HepG2 (cell line): Measurements from ENCODE around the gene C1QTNF3. TPM values are rescaled to one million over a fixed set of nuclear protein-coding genes. Genes with fewer than 3 reads are reported as not detected.
A peak's percentile ranks its signal among the peaks of the same experiment; 100 is the strongest.

ENCODE experiments used
- ATF1 ChIP-seq: IDR thresholded peaks from 2 replicates; pipeline ENCODE4 v1.6.1; 2016; ENCODE audit warnings: mild to moderate bottlenecking, control low read depth
- BCL6 ChIP-seq: IDR thresholded peaks from 2 replicates; pipeline ENCODE4 v1.6.1; 2016; ENCODE audit warnings: missing genetic modification reagents, missing compliant biosample characterization
- CBFB ChIP-seq: sonication (generic); formaldehyde crosslinking; IDR thresholded peaks from 2 replicates; pipeline ENCODE4 v1.4.0; 2020; ENCODE audit warnings: missing genetic modification reagents
- DMTF1 ChIP-seq: sonication (generic); formaldehyde crosslinking; IDR thresholded peaks from 2 replicates; pipeline ENCODE4 v1.4.0; 2020; ENCODE audit warnings: mild to moderate bottlenecking, missing genetic modification reagents
- FOXP1 ChIP-seq, 2 experiments: fragments of 450-650 bp in 1 of 2; IDR thresholded peaks; 2 replicates each; pipeline ENCODE4 v1.6.1; 2017 to 2018; ENCODE audit warnings: antibody characterized with exemption in 1 of 2
- GATA4 ChIP-seq: sonication (generic); IDR thresholded peaks from 2 replicates; pipeline ENCODE4 v1.6.1; 2016; ENCODE audit warnings: antibody characterized with exemption, low read depth, borderline replicate concordance
- GTF2F1 ChIP-seq: fragments of 150-350 bp; IDR thresholded peaks from 2 replicates; pipeline ENCODE4 v1.6.1; 2014; ENCODE audit warnings: low read length
- KLF9 ChIP-seq: IDR thresholded peaks from 2 replicates; pipeline ENCODE4 v1.6.1; 2016; ENCODE audit warnings: low read depth
- MBD4 ChIP-seq: IDR thresholded peaks from 2 replicates; pipeline ENCODE4 v1.6.1; 2012; ENCODE audit warnings: low read length, inconsistent platforms, borderline replicate concordance
- MED1 ChIP-seq: sonication (generic); formaldehyde crosslinking; IDR thresholded peaks from 2 replicates; pipeline ENCODE4 v1.4.0; 2020; ENCODE audit warnings: missing genetic modification reagents
- MLXIP ChIP-seq: sonication (generic); formaldehyde crosslinking; IDR thresholded peaks from 2 replicates; pipeline ENCODE4 v1.9.0; 2021; ENCODE audit warnings: missing genetic modification reagents, borderline replicate concordance
- NR0B2 ChIP-seq: sonication (generic); formaldehyde crosslinking; IDR thresholded peaks from 2 replicates; pipeline ENCODE4 v1.4.0; 2020; ENCODE audit warnings: mild to moderate bottlenecking, missing genetic modification reagents
- PPARG ChIP-seq: conservative IDR thresholded peaks from 2 replicates; pipeline ENCODE4 v1.6.1; 2016; ENCODE audit warnings: missing biosample characterization, missing genetic modification reagents
- RFX3 ChIP-seq: IDR thresholded peaks from 2 replicates; pipeline ENCODE4 v1.6.1; 2016; ENCODE audit warnings: missing biosample characterization, missing genetic modification reagents
- RORA ChIP-seq: sonication (generic); formaldehyde crosslinking; IDR thresholded peaks from 2 replicates; pipeline ENCODE4 v1.5.0; 2020; ENCODE audit warnings: mild to moderate bottlenecking, missing genetic modification reagents, moderate library complexity
- SP140L ChIP-seq: sonication (generic); formaldehyde crosslinking; IDR thresholded peaks from 2 replicates; pipeline ENCODE4 v1.4.0; 2020; ENCODE audit warnings: missing genetic modification reagents, borderline replicate concordance
- SYNCRIP ChIP-seq: fragments of 200-400 bp; formaldehyde crosslinking; IDR thresholded peaks from 2 replicates; pipeline ENCODE4 v1.6.1; 2018; ENCODE audit warnings: mild to moderate bottlenecking, low read depth, low read length; ENCODE audit not compliant: insufficient read depth
- TARDBP ChIP-seq: sonication (generic); formaldehyde crosslinking; IDR thresholded peaks from 2 replicates; pipeline ENCODE4 v1.8.0; 2022; ENCODE audit warnings: mild to moderate bottlenecking, missing genetic modification reagents
- TCF7 ChIP-seq: sonication (generic); IDR thresholded peaks from 2 replicates; pipeline ENCODE4 v1.6.1; 2016; ENCODE audit warnings: antibody characterized with exemption, low read depth
- ZNF383 ChIP-seq: sonication (generic); formaldehyde crosslinking; IDR thresholded peaks from 2 replicates; pipeline ENCODE4 v1.4.0; 2020; ENCODE audit warnings: missing genetic modification reagents, mild to moderate bottlenecking, borderline replicate concordance
- ZNF660 ChIP-seq: sonication (generic); formaldehyde crosslinking; IDR thresholded peaks from 2 replicates; pipeline ENCODE4 v1.5.1; 2020; ENCODE audit warnings: mild to moderate bottlenecking, low read depth, missing genetic modification reagents, borderline replicate concordance
- ZNF7 ChIP-seq: IDR thresholded peaks from 2 replicates; pipeline ENCODE4 v1.6.1; 2016; ENCODE audit warnings: missing biosample characterization, missing genetic modification reagents
- ZNF770 ChIP-seq: sonication (generic); formaldehyde crosslinking; IDR thresholded peaks from 2 replicates; pipeline ENCODE4 v1.5.0; 2020; ENCODE audit warnings: mild to moderate bottlenecking, missing genetic modification reagents
- ZNF788 ChIP-seq: sonication (generic); formaldehyde crosslinking; IDR thresholded peaks from 2 replicates; pipeline ENCODE4 v1.5.0; 2020; ENCODE audit warnings: mild to moderate bottlenecking, missing genetic modification reagents, borderline replicate concordance
- polyA plus RNA-seq, 8 experiments: library from polyadenylated mRNA; depleted of rRNA in 3 of 8; stranded (reverse) in 7 of 8; unstranded in 1 of 8; fragments of >200 nt; fragmentation: Illumina TruSeq in 4 of 8; extraction: Trizol in 4 of 8; gene quantifications; 2 replicates each; pipeline versions ENCODE4 v1.2.1 to v1.2.3, GENCODE V29; 2011 to 2016; ENCODE audit warnings: low read depth in 4 of 8, missing spikeins in 1 of 8, mixed read lengths in 1 of 8; ENCODE audit not compliant: insufficient read depth in 1 of 8
- total RNA-seq, 5 experiments: library from RNA; depleted of rRNA; stranded (reverse); fragments of >200 nt; fragmentation: Illumina TruSeq; extraction: Trizol; gene quantifications; 2 replicates each; pipeline ENCODE4 v1.2.3, GENCODE V29; 2016; ENCODE audit warnings: low read depth in 1 of 5

C1QTNF3 gene
- total and polyA plus RNA-seq, 2 of the 13 experiments (the other 11 are each of a cell fraction or from before 2014, with no cell fraction given): 3.3 to 10.8 TPM

- TF ChIP-seq ZNF788 (CRISPR knock-in tag) (no peak), TCF7 (peak; percentile 40; the same call in 1 of the 2 replicates), ATF1 (CRISPR knock-in tag) (peak; percentile 47; the same call in 1 of the 2 replicates), RORA (CRISPR knock-in tag) (0 out of 2 replicates have a peak, but pooled peaks have one; percentile 62), NR0B2 (no peak), SP140L (CRISPR knock-in tag) (no peak), KLF9 (CRISPR knock-in tag) (no peak), GATA4 (no peak), RFX3 (no peak), ZNF7 (no peak), FOXP1 (IDR thresholded peaks at IDR 0.05) (no peak), FOXP1 (CRISPR knock-in tag; IDR thresholded peaks at IDR 0.05) (peak; percentile 78), ZNF383 (no peak), ZNF660 (CRISPR knock-in tag) (no peak), MED1 (CRISPR knock-in tag) (peak; percentile 84), BCL6 (CRISPR knock-in tag) (peak; percentile 51), ZNF770 (no peak), MLXIP (CRISPR knock-in tag) (no peak), GTF2F1 (no peak), CBFB (CRISPR knock-in tag) (no peak), DMTF1 (CRISPR knock-in tag) (no peak), PPARG (CRISPR knock-in tag) (peak; percentile 87), SYNCRIP (no peak), MBD4 (no peak), TARDBP (CRISPR knock-in tag) (0 out of 2 replicates have a peak, but pooled peaks have one; percentile 14)
Measured at GRCh38 chr5:34034534-34035327, 8.3 kb downstream of the C1QTNF3 start (continued).
